ENCODE data around the gene GBP3.
"Not testable (repeated sequence)": the region's sequence is repeated elsewhere in the genome, so short reads cannot be mapped to it uniquely, and the experiment has no call there.

The GBP3 gene

DNA sequence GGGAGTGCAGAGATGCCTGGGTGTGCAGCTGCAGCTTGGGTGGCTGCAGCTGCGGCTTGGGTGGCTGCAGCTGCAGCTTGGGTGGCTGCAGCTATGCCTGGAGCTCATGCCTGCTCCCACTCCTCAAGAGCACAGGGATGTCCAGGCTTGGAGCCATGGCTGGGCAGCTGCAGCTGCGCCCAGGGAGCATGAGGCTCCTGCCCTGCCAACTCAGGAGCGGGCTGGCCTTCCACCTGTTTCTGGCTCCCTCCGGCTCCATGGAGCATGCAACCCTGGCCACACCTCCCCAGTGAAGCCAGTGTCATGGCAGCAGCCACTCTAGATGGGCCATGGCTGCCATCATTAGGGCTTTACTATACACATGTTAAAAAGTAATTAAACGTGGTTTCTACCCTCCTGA is 21.3 kb upstream of the GBP3 start:
- no peak overlapping the region for H3K9ac ChIP-seq (ENCODE audit: insufficient read length)
- TF ChIP-seq FOXP2 (optimal IDR thresholded peaks at IDR 0.05; ENCODE audit: control extremely low read depth, extremely low read length, insufficient read depth) (no peak), EZH2 (IDR thresholded peaks at IDR 0.05) (no peak), POLR2AphosphoS5 (IDR thresholded peaks at IDR 0.05; ENCODE audit: borderline replicate concordance, low read depth, low read length) (no peak)
- DNase-seq (ENCODE audit: low read depth, low spot score) = no peak
- H3K27ac ChIP-seq = no peak overlapping the region
- no peaks in the 10 kb centered on the region; the same call in 1 of the 2 replicates for H3K9me3 ChIP-seq (ENCODE audit: low read depth, low read length)
- no peak overlapping the region for H3K4me3 ChIP-seq
- H3K36me3 ChIP-seq (ENCODE audit: insufficient read depth, low read length) = no peaks in the 10 kb centered on the region

DNA sequence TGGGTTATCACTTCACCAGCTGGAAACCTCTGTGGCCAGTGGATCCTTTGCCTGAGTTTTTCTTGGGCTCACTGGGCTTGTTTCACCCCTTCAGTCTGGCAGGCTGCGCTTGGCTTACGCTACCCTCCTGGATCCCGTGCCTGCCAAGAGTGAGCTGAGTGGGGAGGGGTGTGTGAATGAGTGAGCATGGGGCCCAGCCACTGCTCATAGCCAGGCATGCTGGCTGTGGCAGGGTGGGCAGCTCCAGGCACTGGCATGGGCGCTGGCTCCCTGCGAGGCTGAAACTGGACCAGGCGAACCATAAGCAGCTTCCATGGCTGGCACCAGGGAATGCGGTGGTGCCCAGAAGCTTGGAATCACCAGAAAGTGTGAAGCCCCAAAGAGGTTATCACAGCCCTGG is 19.8 kb upstream of the GBP3 start:
- Histone ChIP-seq H3K9me3 (ENCODE audit: low read depth, low read length) (no peaks in the 10 kb centered on the region; the same call in 1 of the 2 replicates), H3K9ac (ENCODE audit: insufficient read length) (no peak overlapping the region), H3K27ac (no peak overlapping the region), H3K4me3 (no peak overlapping the region), H3K36me3 (ENCODE audit: insufficient read depth, low read length) (no peaks in the 10 kb centered on the region)
- no peak for TF ChIP-seq EZH2 (IDR thresholded peaks at IDR 0.05)
- no peak for TF ChIP-seq POLR2AphosphoS5 (IDR thresholded peaks at IDR 0.05; ENCODE audit: borderline replicate concordance, low read depth, low read length)
- no peak for TF ChIP-seq FOXP2 (optimal IDR thresholded peaks at IDR 0.05; ENCODE audit: control extremely low read depth, extremely low read length, insufficient read depth)
- DNase-seq (ENCODE audit: low read depth, low spot score) = no peak

DNA sequence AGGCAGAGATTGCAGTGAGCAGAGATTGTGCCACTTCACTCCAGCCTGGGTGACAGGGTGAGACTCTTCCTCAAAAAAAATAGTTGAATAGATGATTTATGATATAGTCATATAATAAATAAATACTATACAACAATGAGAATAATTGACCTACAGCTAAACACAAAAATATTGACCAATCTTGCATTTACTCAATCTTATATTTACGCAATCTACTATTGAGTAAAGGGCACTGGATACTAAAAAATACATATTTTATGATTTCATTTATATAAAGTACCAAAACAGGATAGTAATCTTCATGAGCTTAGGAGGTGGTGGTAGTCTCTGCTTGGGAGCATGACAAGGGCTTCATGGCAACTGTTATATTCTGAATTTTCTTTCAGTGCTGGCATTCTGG is 19.1 kb upstream of the GBP3 start:
- TF ChIP-seq POLR2AphosphoS5 (IDR thresholded peaks at IDR 0.05; ENCODE audit: borderline replicate concordance, low read depth, low read length) (no peak), FOXP2 (optimal IDR thresholded peaks at IDR 0.05; ENCODE audit: control extremely low read depth, extremely low read length, insufficient read depth) (no peak), EZH2 (IDR thresholded peaks at IDR 0.05) (no peak)
- no peak overlapping the region for H3K4me3 ChIP-seq
- no peaks in the 10 kb centered on the region for H3K36me3 ChIP-seq (ENCODE audit: insufficient read depth, low read length)
- H3K27ac ChIP-seq = no peak overlapping the region
- no peak overlapping the region for H3K9ac ChIP-seq (ENCODE audit: insufficient read length)
- no peaks in the 10 kb centered on the region; the same call in 1 of the 2 replicates for H3K9me3 ChIP-seq (ENCODE audit: low read depth, low read length)
- DNase-seq (ENCODE audit: low read depth, low spot score) = no peak

DNA sequence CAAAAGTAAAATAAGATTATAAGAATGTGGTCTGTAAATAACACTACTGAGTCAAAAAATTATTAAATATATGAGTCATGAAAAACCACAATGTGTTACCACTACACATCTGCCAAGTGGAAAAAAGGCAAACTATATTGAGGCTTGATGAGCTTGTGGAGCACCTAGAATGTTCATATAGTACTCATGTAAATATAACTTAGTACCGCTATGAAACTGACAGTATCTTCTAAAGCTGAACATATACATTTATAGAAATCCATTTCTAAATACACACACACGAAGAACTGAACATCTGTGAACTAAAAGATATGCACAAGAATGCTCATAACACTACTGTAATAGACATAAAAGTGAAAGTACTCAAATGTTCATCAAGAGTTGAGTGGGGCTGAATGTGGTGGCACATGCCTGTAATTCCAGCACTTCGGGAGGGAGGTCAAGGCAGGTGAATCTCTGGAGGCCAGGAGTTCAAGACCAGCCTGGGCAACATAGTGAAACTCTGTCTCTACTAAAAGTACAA is 18.5 kb upstream of the GBP3 start:
- TF ChIP-seq EZH2 (IDR thresholded peaks at IDR 0.05) (no peak), POLR2AphosphoS5 (IDR thresholded peaks at IDR 0.05; ENCODE audit: borderline replicate concordance, low read depth, low read length) (no peak), FOXP2 (optimal IDR thresholded peaks at IDR 0.05; ENCODE audit: control extremely low read depth, extremely low read length, insufficient read depth) (no peak)
- Histone ChIP-seq H3K9me3 (ENCODE audit: low read depth, low read length) (no peaks in the 10 kb centered on the region; the same call in 1 of the 2 replicates), H3K4me3 (no peak overlapping the region), H3K27ac (no peak overlapping the region), H3K36me3 (ENCODE audit: insufficient read depth, low read length) (no peaks in the 10 kb centered on the region), H3K9ac (ENCODE audit: insufficient read length) (no peak overlapping the region)
- DNase-seq (ENCODE audit: low read depth, low spot score) = no peak

DNA sequence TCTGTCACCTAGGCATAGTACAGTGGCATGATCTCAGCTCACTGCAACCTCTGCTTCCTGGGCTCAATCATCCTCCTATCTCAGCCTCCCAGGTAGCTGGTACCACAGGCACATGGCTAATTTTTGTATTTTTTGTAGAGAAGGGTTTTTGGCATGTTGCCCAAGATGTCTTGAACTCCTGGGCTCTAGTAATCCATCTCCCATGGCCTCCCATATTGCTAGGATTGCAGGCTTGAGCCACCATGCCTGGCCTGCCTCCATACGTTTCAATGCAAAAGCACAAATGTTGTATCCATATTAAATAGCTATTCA is 17.6 kb upstream of the GBP3 start:
- Histone ChIP-seq H3K27ac (no peak overlapping the region), H3K9ac (ENCODE audit: insufficient read length) (no peak overlapping the region)
- no peak for TF ChIP-seq FOXP2 (optimal IDR thresholded peaks at IDR 0.05; ENCODE audit: control extremely low read depth, extremely low read length, insufficient read depth)
- TF ChIP-seq EZH2 (IDR thresholded peaks at IDR 0.05) = no peak
- TF ChIP-seq POLR2AphosphoS5 (IDR thresholded peaks at IDR 0.05; ENCODE audit: borderline replicate concordance, low read depth, low read length) = no peak

DNA sequence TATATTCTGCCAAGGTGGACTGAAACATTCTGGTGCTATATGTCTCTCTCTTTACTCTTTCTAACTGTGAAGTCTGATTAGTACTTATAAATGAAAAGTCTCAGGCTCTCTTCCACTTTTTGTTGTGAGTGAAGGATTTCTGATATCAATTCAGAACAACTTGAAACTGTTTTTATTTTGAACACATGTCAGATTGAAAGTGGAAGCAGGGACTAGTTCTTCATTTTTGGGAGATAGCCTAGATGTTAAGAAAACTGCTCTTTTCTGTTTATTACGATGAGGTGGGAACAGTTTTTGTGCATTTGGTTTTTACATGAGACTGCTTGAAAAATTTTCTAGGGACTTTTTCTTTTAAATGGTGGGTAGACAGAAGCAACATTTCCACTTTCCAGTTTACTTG is 14.5 kb upstream of the GBP3 start:
- no peak overlapping the region for H3K9ac ChIP-seq (ENCODE audit: insufficient read length)
- no peaks in the 10 kb centered on the region for H3K36me3 ChIP-seq (ENCODE audit: insufficient read depth, low read length)
- no peak overlapping the region for H3K27ac ChIP-seq
- no peak overlapping the region for H3K4me3 ChIP-seq
- DNase-seq (ENCODE audit: low read depth, low spot score) = no peak
- TF ChIP-seq EZH2 (IDR thresholded peaks at IDR 0.05) = no peak
- TF ChIP-seq POLR2AphosphoS5 (IDR thresholded peaks at IDR 0.05; ENCODE audit: borderline replicate concordance, low read depth, low read length) = no peak
- TF ChIP-seq FOXP2 (optimal IDR thresholded peaks at IDR 0.05; ENCODE audit: control extremely low read depth, extremely low read length, insufficient read depth) = no peak
- no peaks in the 10 kb centered on the region for H3K9me3 ChIP-seq (ENCODE audit: low read depth, low read length)

More for the DNA sequence above, 17.6 kb upstream of the GBP3 start:
- Histone ChIP-seq H3K9me3 (ENCODE audit: low read depth, low read length) (no peaks in the 10 kb centered on the region; the same call in 1 of the 2 replicates), H3K36me3 (ENCODE audit: insufficient read depth, low read length) (no peaks in the 10 kb centered on the region), H3K4me3 (no peak overlapping the region)
- DNase-seq (ENCODE audit: low read depth, low spot score) = no peak

DNA sequence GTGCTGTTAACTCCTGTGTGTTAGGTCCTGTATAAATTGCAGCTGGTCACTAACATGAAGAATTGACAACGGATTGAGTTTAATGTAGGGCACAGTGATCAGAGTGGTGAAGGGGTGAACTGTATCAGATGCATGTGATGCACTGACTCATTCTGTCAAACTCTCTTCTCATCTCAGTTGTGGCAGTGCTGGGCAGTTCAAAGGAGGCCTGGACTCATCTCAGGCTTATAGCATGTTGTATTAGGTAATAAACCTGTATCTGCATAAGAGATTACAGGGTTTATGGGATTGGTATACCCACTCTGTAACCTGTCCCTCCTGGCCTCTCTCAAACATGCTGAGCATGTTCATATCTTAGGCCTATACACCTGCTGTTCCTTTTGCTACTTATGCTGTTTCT is 12.4 kb upstream of the GBP3 start:
- H3K27ac ChIP-seq = no peak overlapping the region
- no peaks in the 10 kb centered on the region for H3K9me3 ChIP-seq (ENCODE audit: low read depth, low read length)
- no peak overlapping the region for H3K4me3 ChIP-seq
- no peak for DNase-seq (ENCODE audit: low read depth, low spot score)
- TF ChIP-seq EZH2 (IDR thresholded peaks at IDR 0.05) (no peak), POLR2AphosphoS5 (IDR thresholded peaks at IDR 0.05; ENCODE audit: borderline replicate concordance, low read depth, low read length) (no peak), FOXP2 (optimal IDR thresholded peaks at IDR 0.05; ENCODE audit: control extremely low read depth, extremely low read length, insufficient read depth) (no peak)
- no peaks in the 10 kb centered on the region for H3K36me3 ChIP-seq (ENCODE audit: insufficient read depth, low read length)
- no peak overlapping the region for H3K9ac ChIP-seq (ENCODE audit: insufficient read length)

DNA sequence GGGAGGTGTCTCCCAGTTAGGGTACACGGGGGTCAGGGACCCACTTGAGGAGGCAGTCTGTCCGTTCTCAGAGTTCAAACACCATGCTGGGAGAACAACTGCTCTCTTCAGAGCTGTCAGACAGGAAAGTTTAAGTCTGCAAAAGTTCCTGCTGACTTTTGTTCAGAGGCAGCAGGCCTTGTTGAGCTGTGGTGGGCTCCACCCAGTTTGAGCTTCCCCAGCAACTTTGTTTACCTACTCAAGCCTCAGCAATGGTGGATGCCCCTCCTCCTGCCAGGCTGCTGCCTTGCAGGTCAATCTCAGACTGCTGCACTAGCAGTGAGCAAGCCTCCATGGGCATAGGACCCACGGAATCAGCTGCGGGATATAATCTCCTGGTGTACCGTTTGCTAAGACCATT is 11.3 kb upstream of the GBP3 start:
- H3K36me3 ChIP-seq (ENCODE audit: insufficient read depth, low read length); H3K9me3 ChIP-seq (ENCODE audit: low read depth, low read length); DNase-seq (ENCODE audit: low read depth, low spot score); H3K9ac ChIP-seq (ENCODE audit: insufficient read length); H3K4me3 ChIP-seq; H3K27ac ChIP-seq: not testable (repeated sequence)

DNA sequence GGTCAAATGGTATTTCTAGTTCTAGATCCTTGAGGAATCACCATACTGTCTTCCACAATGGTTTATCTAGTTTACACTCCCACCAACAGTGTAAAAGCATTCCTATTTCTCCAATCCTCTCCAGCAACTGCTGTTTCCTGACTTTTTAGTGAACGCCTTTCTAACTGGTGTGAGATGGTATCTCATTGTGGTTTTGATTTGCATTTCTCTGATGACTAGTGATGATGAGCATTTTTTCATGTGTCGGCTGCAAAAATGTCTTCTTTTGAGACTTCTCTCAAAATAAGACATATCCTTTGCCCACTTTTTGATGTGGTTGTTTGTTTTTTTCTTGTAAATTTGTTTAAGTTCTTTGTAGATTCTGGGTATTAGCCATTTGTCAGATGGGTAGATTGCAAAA is 6.4 kb upstream of the GBP3 start:
- not testable (repeated sequence) for H3K36me3 ChIP-seq (ENCODE audit: insufficient read depth, low read length); H3K27ac ChIP-seq; DNase-seq (ENCODE audit: low read depth, low spot score); H3K9me3 ChIP-seq (ENCODE audit: low read depth, low read length); H3K9ac ChIP-seq (ENCODE audit: insufficient read length); H3K4me3 ChIP-seq

Measured in SK-N-MC (cell line).